HEK293 (cell line): ENCODE results near the gene XRN1.

Source experiments
- CTCF ChIA-PET: fragments of 350-600 bp; formaldehyde crosslinking; extraction: SDS; loops from one replicate; lab custom pipeline; 2021; ENCODE audit warnings: antibody characterized with exemption; lab: Yijun Ruan, JAX
- POLR2A ChIA-PET: fragments of 300-600 bp; formaldehyde crosslinking; extraction: SDS; loops from one replicate; lab custom pipeline; 2020; ENCODE audit warnings: antibody characterized with exemption, inconsistent platforms; lab: Yijun Ruan, JAX
- H3K27ac ChIP-seq: fragments of 200-500 bp; sonication (Bioruptor generic); 2 replicates; pipeline ENCODE4 v1.5.1; 2014; ENCODE audit warnings: low read depth, low read length, control low read depth, inconsistent platforms; ENCODE audit errors: extremely low read depth
- H3K36me3 ChIP-seq, 2 experiments: fragments of 200-500 bp in 1 of 2; sonication (Bioruptor generic) in 1 of 2; 1 replicate in 1 of 2; 2 replicates in 1 of 2; pipeline ENCODE4 v1.5.1; 2014 to 2017; ENCODE audit warnings: inconsistent platforms in 2 of 2, low read length in 2 of 2; ENCODE audit not compliant: control insufficient read depth in 2 of 2, insufficient read depth in 1 of 2
- H3K4me1 ChIP-seq: fragments of 200-500 bp; sonication (Bioruptor generic); 2 replicates; pipeline ENCODE4 v1.5.1; 2014; ENCODE audit warnings: mild to moderate bottlenecking, low read length, inconsistent platforms; ENCODE audit not compliant: control insufficient read depth, insufficient read depth
- H3K4me3 ChIP-seq: 2 replicates; pipeline ENCODE4 v1.5.1; 2011; ENCODE audit warnings: low read depth, mild to moderate bottlenecking, control low read depth, low read length, moderate library complexity
- H3K9me3 ChIP-seq: fragments of 200-500 bp; sonication (Bioruptor generic); 2 replicates; pipeline ENCODE4 v1.5.1; 2014; ENCODE audit warnings: low read depth, low read length, inconsistent platforms; ENCODE audit not compliant: control insufficient read depth, insufficient read depth
- GFI1B ChIP-seq: fragments of 450-650 bp; formaldehyde crosslinking; IDR thresholded peaks from 2 replicates; pipeline ENCODE4 v1.5.1; 2016; ENCODE audit warnings: missing biosample characterization, missing genetic modification characterization
- GLIS2 ChIP-seq: fragments of 450-650 bp; formaldehyde crosslinking; IDR thresholded peaks from 2 replicates; pipeline ENCODE4 v1.5.1; 2016; ENCODE audit warnings: missing biosample characterization, missing genetic modification characterization
- KLF1 ChIP-seq: fragments of 450-650 bp; formaldehyde crosslinking; IDR thresholded peaks from 2 replicates; pipeline ENCODE4 v1.5.1; 2016; ENCODE audit warnings: missing biosample characterization, missing genetic modification characterization
- SCRT1 ChIP-seq: fragments of 450-650 bp; formaldehyde crosslinking; IDR thresholded peaks from 2 replicates; pipeline ENCODE4 v1.5.1; 2016; ENCODE audit warnings: missing biosample characterization, missing genetic modification characterization, borderline replicate concordance
- WT1 ChIP-seq: fragments of 450-650 bp; formaldehyde crosslinking; IDR thresholded peaks from 2 replicates; pipeline ENCODE4 v1.5.1; 2016; ENCODE audit warnings: missing biosample characterization, missing genetic modification characterization
- ZNF146 ChIP-seq: fragments of 450-650 bp; formaldehyde crosslinking; IDR thresholded peaks from 2 replicates; pipeline ENCODE4 v1.5.1; 2016; ENCODE audit warnings: missing biosample characterization, missing genetic modification characterization
- ZNF169 ChIP-seq: fragments of 450-650 bp; formaldehyde crosslinking; IDR thresholded peaks from 2 replicates; pipeline ENCODE4 v1.5.1; 2016; ENCODE audit warnings: missing biosample characterization, missing genetic modification characterization
- ZNF184 ChIP-seq: fragments of 450-650 bp; IDR thresholded peaks from 2 replicates; pipeline ENCODE4 v1.5.1; 2018; ENCODE audit warnings: missing biosample characterization, mild to moderate bottlenecking, missing genetic modification characterization
- ZNF223 ChIP-seq: fragments of 450-650 bp; formaldehyde crosslinking; IDR thresholded peaks from 2 replicates; pipeline ENCODE4 v1.5.1; 2016; ENCODE audit warnings: missing biosample characterization, missing genetic modification characterization
- ZNF266 ChIP-seq: fragments of 450-650 bp; formaldehyde crosslinking; IDR thresholded peaks from 2 replicates; pipeline ENCODE4 v1.5.1; 2016; ENCODE audit warnings: missing biosample characterization, missing genetic modification characterization, low read depth
- ZNF350 ChIP-seq: fragments of 450-650 bp; formaldehyde crosslinking; IDR thresholded peaks from 2 replicates; pipeline ENCODE4 v1.5.0; 2017; ENCODE audit warnings: missing biosample characterization, mild to moderate bottlenecking, missing genetic modification characterization
- ZNF404 ChIP-seq: fragments of 450-650 bp; formaldehyde crosslinking; IDR thresholded peaks from 2 replicates; pipeline ENCODE4 v1.5.1; 2017; ENCODE audit warnings: missing biosample characterization, missing genetic modification characterization
- ZNF433 ChIP-seq: fragments of 450-650 bp; formaldehyde crosslinking; IDR thresholded peaks from 2 replicates; pipeline ENCODE4 v1.5.1; 2016; ENCODE audit warnings: missing biosample characterization, missing genetic modification characterization, low read depth
- ZNF521 ChIP-seq: fragments of 450-650 bp; formaldehyde crosslinking; IDR thresholded peaks from 2 replicates; pipeline ENCODE4 v1.5.1; 2017; ENCODE audit warnings: missing biosample characterization, mild to moderate bottlenecking, missing genetic modification characterization
- ZNF549 ChIP-seq: fragments of 450-650 bp; IDR thresholded peaks from 2 replicates; pipeline ENCODE4 v1.5.1; 2018; ENCODE audit warnings: missing biosample characterization, missing genetic modification characterization, mild to moderate bottlenecking, inconsistent platforms, moderate library complexity
- ZNF596 ChIP-seq: fragments of 450-650 bp; IDR thresholded peaks from 2 replicates; pipeline ENCODE4 v1.5.0; 2018; ENCODE audit warnings: missing biosample characterization, mild to moderate bottlenecking, missing genetic modification characterization, moderate library complexity
- ZNF610 ChIP-seq: fragments of 450-650 bp; formaldehyde crosslinking; IDR thresholded peaks from 2 replicates; pipeline ENCODE4 v1.5.1; 2016; ENCODE audit warnings: missing biosample characterization, missing genetic modification characterization, borderline replicate concordance
- ZNF658 ChIP-seq: fragments of 450-650 bp; formaldehyde crosslinking; IDR thresholded peaks from 2 replicates; pipeline ENCODE4; 2016; ENCODE audit warnings: missing biosample characterization, missing genetic modification characterization
- ZNF707 ChIP-seq: fragments of 450-650 bp; formaldehyde crosslinking; IDR thresholded peaks from 2 replicates; pipeline ENCODE4 v1.5.1; 2016; ENCODE audit warnings: missing biosample characterization, missing genetic modification characterization
- ZNF776 ChIP-seq: fragments of 450-650 bp; formaldehyde crosslinking; IDR thresholded peaks from 2 replicates; pipeline ENCODE4 v1.5.0; 2017; ENCODE audit warnings: missing biosample characterization, missing genetic modification characterization, borderline replicate concordance
- TF ChIP-seq, protein P1 (sequence below): fragments of 450-650 bp; formaldehyde crosslinking; IDR thresholded peaks from 2 replicates; pipeline ENCODE4 v1.5.1; 2016; ENCODE audit warnings: missing biosample characterization, missing genetic modification characterization, low read depth
- TF ChIP-seq, protein P2 (sequence below): fragments of 450-650 bp; formaldehyde crosslinking; IDR thresholded peaks from 2 replicates; pipeline ENCODE4 v1.5.1; 2016; ENCODE audit warnings: missing biosample characterization, missing genetic modification characterization
- TF ChIP-seq, protein P3 (sequence below): fragments of 450-650 bp; formaldehyde crosslinking; IDR thresholded peaks from 2 replicates; pipeline ENCODE4 v1.5.1; 2016; ENCODE audit warnings: missing biosample characterization, missing genetic modification characterization
- TF ChIP-seq, protein P4 (sequence below): fragments of 450-650 bp; formaldehyde crosslinking; IDR thresholded peaks from 2 replicates; pipeline ENCODE4 v1.5.1; 2017; ENCODE audit warnings: missing biosample characterization, missing genetic modification characterization
- TF ChIP-seq, protein P5 (sequence below): fragments of 450-650 bp; formaldehyde crosslinking; IDR thresholded peaks from 2 replicates; pipeline ENCODE4 v1.5.1; 2016; ENCODE audit warnings: missing biosample characterization, missing genetic modification characterization

The XRN1 gene

DNA sequence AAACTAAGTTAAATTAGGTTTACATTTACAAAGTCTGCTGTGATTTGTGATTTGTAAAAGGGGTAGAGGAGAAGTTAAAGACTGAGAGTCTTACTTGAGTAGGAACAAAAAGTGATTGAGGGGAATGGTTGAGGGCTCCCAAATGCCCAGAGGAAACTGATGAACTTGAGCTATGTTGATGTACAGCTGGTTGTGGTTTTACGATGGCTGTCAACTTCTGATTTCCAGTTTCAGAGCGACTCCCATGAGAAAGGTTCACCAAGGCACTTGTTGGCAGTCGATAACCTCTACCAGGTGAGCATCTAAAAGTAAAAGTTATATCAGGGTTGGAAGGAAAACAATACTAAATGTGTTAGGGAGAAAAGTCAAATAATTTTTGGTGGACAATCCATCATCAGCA lies 91.0 kb downstream of the XRN1 start:
- Histone ChIP-seq H3K4me1 (no peaks in the 10 kb centered on the region), H3K36me3 (peaks cover 14 to 71% of the 10 kb centered on the region in 2 experiments), H3K9me3 (no peaks in the 10 kb centered on the region), H3K4me3 (no peak overlapping the region), H3K27ac (no peak overlapping the region)
- CTCF ChIA-PET: no interaction called here
- no peak for TF ChIP-seq ZNF223 (tag by site-specific recombination)
- TF ChIP-seq GFI1B (tag by site-specific recombination): no peak
- TF ChIP-seq, protein P1, sequence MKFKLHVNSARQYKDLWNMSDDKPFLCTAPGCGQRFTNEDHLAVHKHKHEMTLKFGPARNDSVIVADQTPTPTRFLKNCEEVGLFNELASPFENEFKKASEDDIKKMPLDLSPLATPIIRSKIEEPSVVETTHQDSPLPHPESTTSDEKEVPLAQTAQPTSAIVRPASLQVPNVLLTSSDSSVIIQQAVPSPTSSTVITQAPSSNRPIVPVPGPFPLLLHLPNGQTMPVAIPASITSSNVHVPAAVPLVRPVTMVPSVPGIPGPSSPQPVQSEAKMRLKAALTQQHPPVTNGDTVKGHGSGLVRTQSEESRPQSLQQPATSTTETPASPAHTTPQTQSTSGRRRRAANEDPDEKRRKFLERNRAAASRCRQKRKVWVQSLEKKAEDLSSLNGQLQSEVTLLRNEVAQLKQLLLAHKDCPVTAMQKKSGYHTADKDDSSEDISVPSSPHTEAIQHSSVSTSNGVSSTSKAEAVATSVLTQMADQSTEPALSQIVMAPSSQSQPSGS (tag by site-specific recombination): no peak
- TF ChIP-seq ZNF433 (tag by site-specific recombination): no peak
- TF ChIP-seq ZNF146 (tag by site-specific recombination): no peak
- TF ChIP-seq, protein P2, sequence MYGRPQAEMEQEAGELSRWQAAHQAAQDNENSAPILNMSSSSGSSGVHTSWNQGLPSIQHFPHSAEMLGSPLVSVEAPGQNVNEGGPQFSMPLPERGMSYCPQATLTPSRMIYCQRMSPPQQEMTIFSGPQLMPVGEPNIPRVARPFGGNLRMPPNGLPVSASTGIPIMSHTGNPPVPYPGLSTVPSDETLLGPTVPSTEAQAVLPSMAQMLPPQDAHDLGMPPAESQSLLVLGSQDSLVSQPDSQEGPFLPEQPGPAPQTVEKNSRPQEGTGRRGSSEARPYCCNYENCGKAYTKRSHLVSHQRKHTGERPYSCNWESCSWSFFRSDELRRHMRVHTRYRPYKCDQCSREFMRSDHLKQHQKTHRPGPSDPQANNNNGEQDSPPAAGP (tag by site-specific recombination): no peak
- TF ChIP-seq ZNF549 (tag by site-specific recombination): no peak
- TF ChIP-seq, protein P3, sequence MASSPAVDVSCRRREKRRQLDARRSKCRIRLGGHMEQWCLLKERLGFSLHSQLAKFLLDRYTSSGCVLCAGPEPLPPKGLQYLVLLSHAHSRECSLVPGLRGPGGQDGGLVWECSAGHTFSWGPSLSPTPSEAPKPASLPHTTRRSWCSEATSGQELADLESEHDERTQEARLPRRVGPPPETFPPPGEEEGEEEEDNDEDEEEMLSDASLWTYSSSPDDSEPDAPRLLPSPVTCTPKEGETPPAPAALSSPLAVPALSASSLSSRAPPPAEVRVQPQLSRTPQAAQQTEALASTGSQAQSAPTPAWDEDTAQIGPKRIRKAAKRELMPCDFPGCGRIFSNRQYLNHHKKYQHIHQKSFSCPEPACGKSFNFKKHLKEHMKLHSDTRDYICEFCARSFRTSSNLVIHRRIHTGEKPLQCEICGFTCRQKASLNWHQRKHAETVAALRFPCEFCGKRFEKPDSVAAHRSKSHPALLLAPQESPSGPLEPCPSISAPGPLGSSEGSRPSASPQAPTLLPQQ (tag by site-specific recombination): no peak
- TF ChIP-seq ZNF658 (tag by site-specific recombination): no peak
- POLR2A ChIA-PET: no interaction called here

DNA sequence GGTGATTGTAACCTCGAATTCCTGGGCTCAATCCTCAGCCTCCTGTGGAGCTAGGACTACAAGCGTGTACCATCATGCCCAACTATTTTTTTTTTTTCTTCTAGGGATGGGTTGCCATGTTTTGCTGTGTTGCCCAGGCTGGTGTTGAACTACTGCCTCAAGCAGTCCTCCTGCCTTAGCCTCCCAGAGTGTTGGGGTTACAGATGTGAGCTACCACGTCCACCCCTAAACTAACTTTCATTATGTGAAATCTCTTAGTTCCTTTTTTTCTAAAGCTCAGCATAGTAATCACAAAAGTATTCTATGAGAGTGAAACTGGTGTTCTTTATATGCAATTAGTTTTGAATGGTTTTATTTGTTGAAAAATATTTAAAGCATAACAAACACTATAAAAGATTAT lies 92.1 kb downstream of the XRN1 start:
- no peaks in the 10 kb centered on the region for H3K9me3 ChIP-seq
- H3K27ac ChIP-seq: no peak overlapping the region
- peaks cover 14 to 76% of the 10 kb centered on the region in 2 experiments for H3K36me3 ChIP-seq
- no peaks in the 10 kb centered on the region for H3K4me1 ChIP-seq
- CTCF ChIA-PET: no interaction called here
- no peak for TF ChIP-seq ZNF596 (tag by site-specific recombination)
- TF ChIP-seq SCRT1: no peak
- no peak overlapping the region for H3K4me3 ChIP-seq
- POLR2A ChIA-PET: no interaction called here

DNA sequence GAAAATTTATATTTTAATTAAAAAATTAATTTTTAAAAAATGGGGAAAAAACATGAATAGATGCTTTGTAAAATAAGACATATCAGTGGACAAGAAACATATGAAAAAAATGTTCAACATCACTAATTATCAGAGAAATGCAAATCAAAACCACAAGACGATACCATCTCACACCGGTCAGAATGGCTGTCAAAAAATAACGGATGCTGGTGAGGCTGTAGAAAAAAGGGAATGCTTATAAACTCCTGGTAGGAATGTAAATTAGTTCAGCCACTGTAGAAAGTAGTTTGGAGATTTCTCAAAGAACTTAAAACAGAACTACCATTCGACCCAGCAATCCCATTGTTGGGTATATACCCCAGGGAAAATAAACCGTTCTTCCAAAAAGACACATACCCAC lies 93.8 kb downstream of the XRN1 start:
- Histone ChIP-seq H3K9me3 (no peaks in the 10 kb centered on the region), H3K4me3 (no peak overlapping the region), H3K36me3 (peaks cover 14 to 82% of the 10 kb centered on the region in 2 experiments), H3K4me1 (no peaks in the 10 kb centered on the region), H3K27ac (no peak overlapping the region)
- ChIA-PET POLR2A (no interaction called here), CTCF (no interaction called here)
- TF ChIP-seq ZNF521 (tag by site-specific recombination) (no peak), WT1 (no peak), ZNF404 (no peak), ZNF184 (no peak), ZNF776 (tag by site-specific recombination) (no peak), ZNF707 (tag by site-specific recombination) (no peak), ZNF433 (tag by site-specific recombination) (no peak), ZNF169 (tag by site-specific recombination) (no peak), KLF1 (tag by site-specific recombination) (no peak), ZNF350 (tag by site-specific recombination) (no peak), ZNF266 (tag by site-specific recombination) (no peak), ZNF610 (tag by site-specific recombination) (no peak), GLIS2 (tag by site-specific recombination) (no peak)
- TF ChIP-seq, protein P4, sequence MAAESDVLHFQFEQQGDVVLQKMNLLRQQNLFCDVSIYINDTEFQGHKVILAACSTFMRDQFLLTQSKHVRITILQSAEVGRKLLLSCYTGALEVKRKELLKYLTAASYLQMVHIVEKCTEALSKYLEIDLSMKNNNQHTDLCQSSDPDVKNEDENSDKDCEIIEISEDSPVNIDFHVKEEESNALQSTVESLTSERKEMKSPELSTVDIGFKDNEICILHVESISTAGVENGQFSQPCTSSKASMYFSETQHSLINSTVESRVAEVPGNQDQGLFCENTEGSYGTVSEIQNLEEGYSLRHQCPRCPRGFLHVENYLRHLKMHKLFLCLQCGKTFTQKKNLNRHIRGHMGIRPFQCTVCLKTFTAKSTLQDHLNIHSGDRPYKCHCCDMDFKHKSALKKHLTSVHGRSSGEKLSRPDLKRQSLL (tag by site-specific recombination): no peak
- TF ChIP-seq, protein P5, sequence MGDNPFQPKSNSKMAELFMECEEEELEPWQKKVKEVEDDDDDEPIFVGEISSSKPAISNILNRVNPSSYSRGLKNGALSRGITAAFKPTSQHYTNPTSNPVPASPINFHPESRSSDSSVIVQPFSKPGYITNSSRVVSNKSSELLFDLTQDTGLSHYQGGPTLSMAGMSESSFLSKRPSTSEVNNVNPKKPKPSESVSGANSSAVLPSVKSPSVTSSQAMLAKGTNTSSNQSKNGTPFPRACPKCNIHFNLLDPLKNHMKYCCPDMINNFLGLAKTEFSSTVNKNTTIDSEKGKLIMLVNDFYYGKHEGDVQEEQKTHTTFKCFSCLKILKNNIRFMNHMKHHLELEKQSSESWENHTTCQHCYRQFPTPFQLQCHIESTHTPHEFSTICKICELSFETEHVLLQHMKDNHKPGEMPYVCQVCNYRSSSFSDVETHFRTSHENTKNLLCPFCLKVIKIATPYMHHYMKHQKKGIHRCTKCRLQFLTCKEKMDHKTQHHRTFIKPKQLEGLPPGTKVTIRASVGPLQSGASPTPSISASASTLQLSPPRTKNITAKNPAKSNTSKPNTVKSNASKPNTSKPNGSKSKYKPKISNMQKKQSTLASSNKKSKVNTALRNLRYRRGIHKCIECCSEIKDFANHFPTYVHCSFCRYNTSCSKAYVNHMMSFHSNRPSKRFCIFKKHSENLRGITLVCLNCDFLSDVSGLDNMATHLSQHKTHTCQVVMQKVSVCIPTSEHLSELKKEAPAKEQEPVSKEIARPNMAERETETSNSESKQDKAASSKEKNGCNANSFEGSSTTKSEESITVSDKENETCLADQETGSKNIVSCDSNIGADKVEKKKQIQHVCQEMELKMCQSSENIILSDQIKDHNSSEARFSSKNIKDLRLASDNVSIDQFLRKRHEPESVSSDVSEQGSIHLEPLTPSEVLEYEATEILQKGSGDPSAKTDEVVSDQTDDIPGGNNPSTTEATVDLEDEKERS (tag by site-specific recombination): no peak
